NCI-H2029 (cell line): Measurements from ENCODE around the gene C14orf119.

Experiments used
- DNase-seq: peaks from one replicate; lab custom pipeline; 2025; lab: John Stamatoyannopoulos, UW

C14orf119 gene

GRCh38 chr14:23126548-23127278, 31.4 kb downstream of the C14orf119 start:
- DNase-seq: no peak

- DNase-seq: no peak
Observed at GRCh38 chr14:23127861-23128260, 32.6 kb downstream of the C14orf119 start.

GRCh38 chr14:23128969-23129758, 33.9 kb downstream of the C14orf119 start:
- no peak for DNase-seq

GRCh38 chr14:23129759-23130316, 34.5 kb downstream of the C14orf119 start:
- DNase-seq: no peak

- no peak for DNase-seq
Observed at GRCh38 chr14:23130871-23131270, 35.6 kb downstream of the C14orf119 start.

- DNase-seq: no peak
Observed at GRCh38 chr14:23131482-23131881, 36.2 kb downstream of the C14orf119 start.

GRCh38 chr14:23132970-23133369, 37.7 kb downstream of the C14orf119 start:
- DNase-seq: no peak

GRCh38 chr14:23136566-23137133, 41.3 kb downstream of the C14orf119 start:
- DNase-seq: no peak

- DNase-seq: peak; percentile 87
Observed at GRCh38 chr14:23137192-23137812, 42.0 kb downstream of the C14orf119 start.

GRCh38 chr14:23137813-23138535, 42.7 kb downstream of the C14orf119 start:
- no peak for DNase-seq

GRCh38 chr14:23139874-23140273, 44.6 kb downstream of the C14orf119 start:
- no peak for DNase-seq

GRCh38 chr14:23140371-23140770, 45.1 kb downstream of the C14orf119 start:
- DNase-seq: no peak

GRCh38 chr14:23141706-23142444, 46.6 kb downstream of the C14orf119 start:
- peak; percentile 85 for DNase-seq

- DNase-seq: no peak
Observed at GRCh38 chr14:23142826-23143225, 47.5 kb downstream of the C14orf119 start.

GRCh38 chr14:23143911-23144310, 48.6 kb downstream of the C14orf119 start:
- no peak for DNase-seq

- peak; percentile 93 for DNase-seq
Observed at GRCh38 chr14:23145794-23146350, 50.6 kb downstream of the C14orf119 start.

GRCh38 chr14:23146351-23146910, 51.1 kb downstream of the C14orf119 start:
- no peak for DNase-seq

- no peak for DNase-seq
Observed at GRCh38 chr14:23146980-23147379, 51.7 kb downstream of the C14orf119 start.

GRCh38 chr14:23147676-23148075, 52.4 kb downstream of the C14orf119 start:
- peak; percentile 85 for DNase-seq

- no peak for DNase-seq
Observed at GRCh38 chr14:23148591-23149249, 53.4 kb downstream of the C14orf119 start.
